ENCODE results near the gene TMEM170A.
"Not testable (repeated sequence)": the region's sequence is repeated elsewhere in the genome, so short reads cannot be mapped to it uniquely, and the experiment has no call there.

The TMEM170A gene

GRCh38 chr16:75458439-75458838 is 6.0 kb downstream of the TMEM170A start:
- no peak overlapping the region for H3K4me3 ChIP-seq (replicated peaks in 1 of 2; ENCODE audit: low read depth in 2 of 2, low read length in 2 of 2)
- DNase-seq (ENCODE audit: low read depth in 2 of 2), result no peak
- TF ChIP-seq CTCF (IDR thresholded peaks at IDR 0.05; ENCODE audit: low read depth, low read length), result no peak

- no peak overlapping the region for H3K4me3 ChIP-seq (replicated peaks in 1 of 2; ENCODE audit: low read depth in 2 of 2, low read length in 2 of 2)
- no peak for TF ChIP-seq CTCF (IDR thresholded peaks at IDR 0.05; ENCODE audit: low read depth, low read length)
- no peak for DNase-seq (ENCODE audit: low read depth in 2 of 2)
Observed at GRCh38 chr16:75458029-75458428, 6.5 kb downstream of the TMEM170A start.

GRCh38 chr16:75457485-75458021 is 6.9 kb downstream of the TMEM170A start:
- no peak overlapping the region for H3K4me3 ChIP-seq (replicated peaks in 1 of 2; ENCODE audit: low read depth in 2 of 2, low read length in 2 of 2)
- no peak for DNase-seq (ENCODE audit: low read depth in 2 of 2)
- no peak for TF ChIP-seq CTCF (IDR thresholded peaks at IDR 0.05; ENCODE audit: low read depth, low read length)

- no peak for DNase-seq (ENCODE audit: low read depth in 2 of 2)
- TF ChIP-seq CTCF (IDR thresholded peaks at IDR 0.05; ENCODE audit: low read depth, low read length), result no peak
- H3K4me3 ChIP-seq (replicated peaks in 1 of 2; ENCODE audit: low read depth in 2 of 2, low read length in 2 of 2), result no peak overlapping the region
Observed at GRCh38 chr16:75456971-75457370, 7.5 kb downstream of the TMEM170A start.

- DNase-seq (ENCODE audit: low read depth in 2 of 2); H3K4me3 ChIP-seq (replicated peaks in 1 of 2; ENCODE audit: low read depth in 2 of 2, low read length in 2 of 2): not testable (repeated sequence)
Observed at GRCh38 chr16:75456486-75456885, 8.0 kb downstream of the TMEM170A start.

- no peak overlapping the region for H3K4me3 ChIP-seq (replicated peaks in 1 of 2; ENCODE audit: low read depth in 2 of 2, low read length in 2 of 2)
- TF ChIP-seq CTCF (IDR thresholded peaks at IDR 0.05; ENCODE audit: low read depth, low read length), result no peak
- no peak for DNase-seq (ENCODE audit: low read depth in 2 of 2)
Observed at GRCh38 chr16:75455677-75456076, 8.8 kb downstream of the TMEM170A start.

GRCh38 chr16:75452464-75453190 is 11.9 kb downstream of the TMEM170A start:
- DNase-seq (ENCODE audit: low read depth in 2 of 2), result no peak
- H3K4me3 ChIP-seq (replicated peaks in 1 of 2; ENCODE audit: low read depth in 2 of 2, low read length in 2 of 2), result no peak overlapping the region
- no peak for TF ChIP-seq CTCF (IDR thresholded peaks at IDR 0.05; ENCODE audit: low read depth, low read length)
